Keratinocyte (primary cell): Measurements from ENCODE around the gene TMEM100. TPM values are rescaled to one million over a fixed set of nuclear protein-coding genes. Genes with fewer than 3 reads are reported as not detected.
A peak's percentile ranks its signal among the peaks of the same experiment; 100 is the strongest.

Source experiments
- DNase-seq: peaks from one replicate; pipeline ENCODE4 v3.0.0-alpha.2; 2011; ENCODE audit warnings: low read depth, missing footprints, low spot score
- FAIRE-seq: peaks from 2 replicates; lab custom pipeline; 2011; peaks lifted over from hg19 to GRCh38; lab: Jason Lieb, UNC
- H2AFZ ChIP-seq: 2 replicates; pipeline ENCODE4 v1.6.0; 2012; ENCODE audit warnings: low read length, control low read depth, inconsistent platforms; ENCODE audit not compliant: control insufficient read depth
- H3K27ac ChIP-seq: 2 replicates; pipeline ENCODE4 v1.5.1; 2011; ENCODE audit warnings: low read length; ENCODE audit not compliant: control insufficient read depth, insufficient read depth
- H3K27me3 ChIP-seq: 3 replicates; pipeline ENCODE4 v1.6.0; 2011; ENCODE audit warnings: low read length; ENCODE audit not compliant: control insufficient read depth, insufficient read depth; ENCODE audit errors: extremely low read depth
- H3K36me3 ChIP-seq, 2 experiments: 2 replicates in 1 of 2; 3 replicates in 1 of 2; pipeline ENCODE4 v1.5.1; 2011; ENCODE audit warnings: low read length in 2 of 2, mild to moderate bottlenecking in 1 of 2; ENCODE audit not compliant: control insufficient read depth in 2 of 2, insufficient read depth in 2 of 2; ENCODE audit errors: extremely low read depth in 1 of 2
- H3K4me1 ChIP-seq: 3 replicates; pipeline ENCODE4 v1.5.1; 2011; ENCODE audit warnings: low read length; ENCODE audit not compliant: control insufficient read depth, insufficient read depth; ENCODE audit errors: extremely low read depth
- H3K4me2 ChIP-seq: 3 replicates; pipeline ENCODE4 v1.6.0; 2011; ENCODE audit warnings: low read depth, low read length; ENCODE audit not compliant: control insufficient read depth, insufficient read depth; ENCODE audit errors: extremely low read depth
- H3K4me3 ChIP-seq, 3 experiments: fragments of 200-600 bp in 1 of 3; sonication (generic) in 1 of 3; 2 replicates in 2 of 3; 3 replicates in 1 of 3; pipeline ENCODE4 v1.5.1; 2011 to 2016; ENCODE audit warnings: low read length in 3 of 3, mild to moderate bottlenecking in 3 of 3, control low read depth in 2 of 3, inconsistent platforms in 1 of 3, low read depth in 1 of 3, mixed read lengths in 1 of 3, mixed run types in 1 of 3, moderate library complexity in 1 of 3; ENCODE audit not compliant: control insufficient read depth in 2 of 3, insufficient read depth in 2 of 3; ENCODE audit errors: extremely low read depth in 1 of 3
- H3K79me2 ChIP-seq: 2 replicates; pipeline ENCODE4 v1.6.0; 2012; ENCODE audit warnings: low read length; ENCODE audit not compliant: control insufficient read depth, insufficient read depth
- H3K9ac ChIP-seq: 3 replicates; pipeline ENCODE4 v1.6.0; 2011; ENCODE audit warnings: low read length; ENCODE audit not compliant: control insufficient read depth, insufficient read depth; ENCODE audit errors: extremely low read depth
- H3K9me1 ChIP-seq: 3 replicates; pipeline ENCODE4 v1.6.0; 2011; ENCODE audit warnings: low read length; ENCODE audit not compliant: control insufficient read depth, insufficient read depth; ENCODE audit errors: extremely low read depth
- H3K9me3 ChIP-seq: 2 replicates; pipeline ENCODE4 v1.5.1; 2012; ENCODE audit warnings: low read depth, low read length; ENCODE audit not compliant: control insufficient read depth
- H4K20me1 ChIP-seq: 3 replicates; pipeline ENCODE4 v1.6.0; 2011; ENCODE audit warnings: low read length; ENCODE audit not compliant: control insufficient read depth, insufficient read depth; ENCODE audit errors: extremely low read depth
- CTCF ChIP-seq, 3 experiments: IDR thresholded peaks in 1 of 3; conservative IDR thresholded peaks in 1 of 3; optimal IDR thresholded peaks in 1 of 3; 2 replicates in 2 of 3; 3 replicates in 1 of 3; pipeline versions ENCODE3 to v1.5.1; 2011; ENCODE audit warnings: low read length in 3 of 3, mild to moderate bottlenecking in 3 of 3, moderate library complexity in 2 of 3, control low read depth in 1 of 3, inconsistent platforms in 1 of 3; ENCODE audit not compliant: insufficient read depth in 2 of 3; ENCODE audit errors: extremely low read depth in 1 of 3
- EZH2 ChIP-seq: IDR thresholded peaks from one replicate; pipeline ENCODE4 v1.6.1; 2012; ENCODE audit warnings: inconsistent platforms, mild to moderate bottlenecking, low read length, moderate library complexity
- dilution Hi-C: fragments of 300-500 bp; cut with MboI; formaldehyde crosslinking; loops from one replicate; pipeline ENCODE4 v1.7.0; 2020; ENCODE audit warnings: low sequenced_read_pairs; ENCODE audit not compliant: extremely low pct_ligation_motif_present
- polyA plus RNA-seq, 5 experiments: library from polyadenylated mRNA; depleted of rRNA in 3 of 5; stranded (reverse) in 3 of 5; stranded (forward) in 1 of 5; unstranded in 1 of 5; fragments of >200 nt; gene quantifications; 1 replicate in 1 of 5; 2 replicates in 3 of 5; 3 replicates in 1 of 5; pipeline versions ENCODE4 v1.2.1 to v1.2.3, GENCODE V29; 2011 to 2012; ENCODE audit warnings: missing spikeins in 2 of 5, low read depth in 1 of 5, low replicate concordance in 1 of 5

Gene TMEM100
- polyA plus RNA-seq, 1 donor (not counting 4 experiments of a cell fraction or from before 2014, with no cell fraction given) = 0.18 TPM

- FAIRE-seq (peak; percentile 71), DNase-seq (no peak)
- Histone ChIP-seq H3K79me2 (no peaks in the 10 kb centered on the region), H3K27ac (peak overlapping the region; percentile 15), H3K36me3 (no peaks in the 10 kb centered on the region), H3K4me3 (no peak overlapping the region), H3K4me2 (peak overlapping the region; percentile 30), H3K9me3 (no peaks in the 10 kb centered on the region), H3K9me1 (no peaks in the 10 kb centered on the region), H3K9ac (no peak overlapping the region), H4K20me1 (no peaks in the 10 kb centered on the region), H3K4me1 (peaks cover 20% of the 10 kb centered on the region), H3K27me3 (no peaks in the 10 kb centered on the region), H2AFZ (no peak overlapping the region)
- dilution Hi-C loops = no loop called here
- TF ChIP-seq CTCF (optimal IDR thresholded peaks at IDR 0.05 in 1 of 3, IDR thresholded peaks at IDR 0.05 in 1 of 3, conservative IDR thresholded peaks at IDR 0.05 in 1 of 3; ENCODE audit: extremely low read depth in 1 of 3, insufficient read depth in 2 of 3, low read length in 3 of 3) (no peak), EZH2 (no peak)
These were observed 11.6 kb upstream of the TMEM100 start for GRCh38 chr17:55734128-55734781.

GRCh38 chr17:55731586-55732250 lies 9.1 kb upstream of the TMEM100 start:
- FAIRE-seq (no peak), DNase-seq (no peak)
- dilution Hi-C loops = no loop called here
- Histone ChIP-seq H3K4me1 (peaks cover 37% of the 10 kb centered on the region), H3K36me3 (no peaks in the 10 kb centered on the region), H4K20me1 (no peaks in the 10 kb centered on the region), H3K4me2 (peak overlapping the region; percentile 29), H3K9me1 (no peaks in the 10 kb centered on the region), H3K9ac (no peak overlapping the region), H3K4me3 (no peak overlapping the region), H3K27ac (no peak overlapping the region), H3K9me3 (no peaks in the 10 kb centered on the region), H2AFZ (peak overlapping the region; percentile 57), H3K79me2 (no peaks in the 10 kb centered on the region), H3K27me3 (no peaks in the 10 kb centered on the region)
- no peak for TF ChIP-seq CTCF (optimal IDR thresholded peaks at IDR 0.05 in 1 of 3, IDR thresholded peaks at IDR 0.05 in 1 of 3, conservative IDR thresholded peaks at IDR 0.05 in 1 of 3; ENCODE audit: extremely low read depth in 1 of 3, insufficient read depth in 2 of 3, low read length in 3 of 3)
- TF ChIP-seq EZH2 = no peak
